SU-DHL-6 (cell line): Measurements from ENCODE around the gene CTR9.

ENCODE experiments used
- H2AFZ ChIP-seq: fragments of 200-600 bp; sonication (generic); 2 replicates; pipeline ENCODE4 v1.6.1; 2014; ENCODE audit warnings: low read depth, mild to moderate bottlenecking, moderate library complexity, mixed read lengths, antibody characterized with exemption, low read length; ENCODE audit not compliant: severe bottlenecking
- H3F3A ChIP-seq: fragments of 200-600 bp; shearing (Covaris generic); 2 replicates; pipeline ENCODE4 v1.6.0; 2016; ENCODE audit warnings: antibody characterized with exemption, mild to moderate bottlenecking; ENCODE audit not compliant: insufficient read depth
- H3K27ac ChIP-seq: fragments of 200-600 bp; sonication (generic); 2 replicates; pipeline ENCODE4 v1.5.1; 2016; ENCODE audit warnings: low read depth, mild to moderate bottlenecking, low read length, moderate library complexity, mixed read lengths
- H3K27me3 ChIP-seq: fragments of 200-600 bp; sonication (generic), shearing (Covaris generic); 2 replicates; pipeline ENCODE4 v1.6.0; 2014; ENCODE audit warnings: mild to moderate bottlenecking, low read length
- H3K36me3 ChIP-seq: fragments of 200-600 bp; sonication (generic); 2 replicates; pipeline ENCODE4 v1.6.1; 2014; ENCODE audit warnings: mild to moderate bottlenecking, low read length, mixed read lengths
- H3K4me2 ChIP-seq: fragments of 300-600, 200-600 bp; shearing (Covaris generic), sonication (generic); 2 replicates; pipeline ENCODE4 v1.6.0; 2014; ENCODE audit warnings: low read length, low read depth, mild to moderate bottlenecking; ENCODE audit not compliant: poor library complexity, severe bottlenecking
- H3K4me3 ChIP-seq: fragments of 200-600 bp; sonication (generic); 2 replicates; pipeline ENCODE4 v1.5.1; 2014; ENCODE audit warnings: antibody characterized with exemption, low read length, mild to moderate bottlenecking, mixed read lengths; ENCODE audit not compliant: insufficient read depth, poor library complexity, severe bottlenecking
- H3K79me2 ChIP-seq: fragments of 200-600 bp; sonication (generic); 2 replicates; pipeline ENCODE4 v1.6.1; 2014; ENCODE audit warnings: mild to moderate bottlenecking, low read length, moderate library complexity; ENCODE audit not compliant: insufficient read depth
- H3K9ac ChIP-seq: fragments of 200-600 bp; sonication (generic); 2 replicates; pipeline ENCODE4 v1.7.0; 2014; ENCODE audit warnings: mild to moderate bottlenecking, low read length
- H3K9me2 ChIP-seq: fragments of 200-600 bp; sonication (generic); replicated peaks from 2 replicates; pipeline ENCODE4 v1.6.1; 2014; ENCODE audit warnings: low read length; ENCODE audit not compliant: insufficient read depth
- H3K9me3 ChIP-seq: fragments of 200-600 bp; sonication (generic); 2 replicates; pipeline ENCODE4 v1.6.1; 2014; ENCODE audit warnings: low read length, mixed read lengths; ENCODE audit not compliant: insufficient read depth
- H4K20me1 ChIP-seq: fragments of 200-600 bp; sonication (generic); 2 replicates; pipeline ENCODE4 v1.6.1; 2014; ENCODE audit warnings: low read depth, mild to moderate bottlenecking, antibody characterized with exemption, low read length, moderate library complexity, mixed read lengths
- CTCF ChIP-seq: fragments of 200-600 bp; sonication (generic); IDR thresholded peaks from one replicate; pipeline ENCODE4 v1.5.1; 2017; ENCODE audit warnings: antibody characterized with exemption, mild to moderate bottlenecking, low read length, moderate library complexity; ENCODE audit not compliant: insufficient read depth, poor library complexity, severe bottlenecking
- EZH2phosphoT487 ChIP-seq: fragments of 200-600 bp; sonication (generic), shearing (Covaris generic); conservative IDR thresholded peaks from 2 replicates; pipeline ENCODE4 v1.6.1; 2018; ENCODE audit warnings: mild to moderate bottlenecking, antibody characterized with exemption, low read length, moderate library complexity, mixed read lengths

The CTR9 gene

GRCh38 chr11:10709299-10710086 is 41.6 kb upstream of the CTR9 start:
- H3K9me2 ChIP-seq = no peaks in the 10 kb centered on the region
- H3K36me3 ChIP-seq = no peaks in the 10 kb centered on the region
- no peak overlapping the region for H3K9ac ChIP-seq
- H2AFZ ChIP-seq = no peak overlapping the region
- TF ChIP-seq CTCF = no peak
- no peak for TF ChIP-seq EZH2phosphoT487
- no peak overlapping the region for H3K4me2 ChIP-seq
- H3K27ac ChIP-seq = no peak overlapping the region
- no peak overlapping the region for H3K4me3 ChIP-seq
- H3K27me3 ChIP-seq = no peaks in the 10 kb centered on the region
- H3K79me2 ChIP-seq = no peaks in the 10 kb centered on the region
- no peaks in the 10 kb centered on the region for H4K20me1 ChIP-seq
- H3F3A ChIP-seq = no peaks in the 10 kb centered on the region
- H3K9me3 ChIP-seq = no peaks in the 10 kb centered on the region

GRCh38 chr11:10715571-10715970 is 35.5 kb upstream of the CTR9 start:
- no peak overlapping the region for H3K4me3 ChIP-seq
- no peaks in the 10 kb centered on the region for H3K27me3 ChIP-seq
- no peak overlapping the region for H3K27ac ChIP-seq
- H3F3A ChIP-seq = no peaks in the 10 kb centered on the region
- H3K36me3 ChIP-seq = no peaks in the 10 kb centered on the region
- no peaks in the 10 kb centered on the region for H3K9me3 ChIP-seq
- H4K20me1 ChIP-seq = no peaks in the 10 kb centered on the region
- no peaks in the 10 kb centered on the region for H3K79me2 ChIP-seq
- no peak overlapping the region for H3K9ac ChIP-seq
- no peak overlapping the region for H2AFZ ChIP-seq
- H3K9me2 ChIP-seq = no peaks in the 10 kb centered on the region
- TF ChIP-seq CTCF (no peak), EZH2phosphoT487 (no peak)
- no peak overlapping the region for H3K4me2 ChIP-seq

GRCh38 chr11:10716122-10716521 is 34.9 kb upstream of the CTR9 start:
- Histone ChIP-seq H4K20me1 (no peaks in the 10 kb centered on the region), H3K9me3 (no peaks in the 10 kb centered on the region), H3K9me2 (no peaks in the 10 kb centered on the region), H3K9ac (no peak overlapping the region), H3K79me2 (no peaks in the 10 kb centered on the region), H3K4me2 (no peak overlapping the region), H2AFZ (no peak overlapping the region), H3K4me3 (no peak overlapping the region), H3K27me3 (no peaks in the 10 kb centered on the region), H3F3A (no peaks in the 10 kb centered on the region), H3K36me3 (no peaks in the 10 kb centered on the region), H3K27ac (no peak overlapping the region)
- TF ChIP-seq CTCF (no peak), EZH2phosphoT487 (no peak)
